ENCODE results near the gene STAT5B. TPM values are rescaled to one million over a fixed set of nuclear protein-coding genes. Genes with fewer than 3 reads are reported as not detected.
"Not testable (repeated sequence)": the region's sequence is repeated elsewhere in the genome, so short reads cannot be mapped to it uniquely, and the experiment has no call there.

STAT5B gene
- polyA plus RNA-seq, 1 donor (not counting 4 experiments of a cell fraction or from before 2014, with no cell fraction given): 16.1 TPM

DNA sequence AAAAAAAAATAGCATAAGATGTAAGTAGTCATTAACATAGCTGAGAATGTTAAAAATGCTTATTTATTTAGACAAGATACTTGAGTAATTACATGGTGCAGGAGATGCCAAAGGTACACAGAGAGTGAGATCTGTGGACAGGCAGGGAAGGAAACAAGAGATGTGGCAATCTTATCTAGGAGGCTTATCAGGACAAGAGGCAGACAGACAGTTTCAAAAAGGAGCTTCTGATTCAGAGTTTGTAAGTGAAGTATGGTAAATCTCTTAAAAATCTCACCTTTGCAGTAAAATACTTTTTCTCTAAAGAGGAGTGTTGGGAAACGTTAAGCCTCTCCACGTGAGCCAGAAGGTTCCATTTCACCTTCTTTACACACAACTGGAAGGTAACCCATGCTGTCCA lies 62.0 kb downstream of the STAT5B start:
- H4K20me1 ChIP-seq (ENCODE audit: control insufficient read depth, extremely low read depth, insufficient read depth, low read length): no peaks in the 10 kb centered on the region
- TF ChIP-seq EZH2 (IDR thresholded peaks at IDR 0.05; ENCODE audit: low read length): no peak
- TF ChIP-seq, protein P1, sequence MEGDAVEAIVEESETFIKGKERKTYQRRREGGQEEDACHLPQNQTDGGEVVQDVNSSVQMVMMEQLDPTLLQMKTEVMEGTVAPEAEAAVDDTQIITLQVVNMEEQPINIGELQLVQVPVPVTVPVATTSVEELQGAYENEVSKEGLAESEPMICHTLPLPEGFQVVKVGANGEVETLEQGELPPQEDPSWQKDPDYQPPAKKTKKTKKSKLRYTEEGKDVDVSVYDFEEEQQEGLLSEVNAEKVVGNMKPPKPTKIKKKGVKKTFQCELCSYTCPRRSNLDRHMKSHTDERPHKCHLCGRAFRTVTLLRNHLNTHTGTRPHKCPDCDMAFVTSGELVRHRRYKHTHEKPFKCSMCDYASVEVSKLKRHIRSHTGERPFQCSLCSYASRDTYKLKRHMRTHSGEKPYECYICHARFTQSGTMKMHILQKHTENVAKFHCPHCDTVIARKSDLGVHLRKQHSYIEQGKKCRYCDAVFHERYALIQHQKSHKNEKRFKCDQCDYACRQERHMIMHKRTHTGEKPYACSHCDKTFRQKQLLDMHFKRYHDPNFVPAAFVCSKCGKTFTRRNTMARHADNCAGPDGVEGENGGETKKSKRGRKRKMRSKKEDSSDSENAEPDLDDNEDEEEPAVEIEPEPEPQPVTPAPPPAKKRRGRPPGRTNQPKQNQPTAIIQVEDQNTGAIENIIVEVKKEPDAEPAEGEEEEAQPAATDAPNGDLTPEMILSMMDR (optimal IDR thresholded peaks at IDR 0.05 in 1 of 3, IDR thresholded peaks at IDR 0.05 in 1 of 3, conservative IDR thresholded peaks at IDR 0.05 in 1 of 3; ENCODE audit: extremely low read depth in 1 of 3, insufficient read depth in 2 of 3, low read length in 3 of 3): no peak
- FAIRE-seq (no peak), DNase-seq (ENCODE audit: low read depth, low spot score) (no peak)
- H3K9me1 ChIP-seq (ENCODE audit: control insufficient read depth, extremely low read depth, insufficient read depth, low read length): no peaks in the 10 kb centered on the region
- dilution Hi-C loops (cut with MboI; ENCODE audit: extremely low pct_ligation_motif_present, low sequenced_read_pairs): no loop called here
- H3K27me3 ChIP-seq (ENCODE audit: control insufficient read depth, extremely low read depth, insufficient read depth, low read length): no peaks in the 10 kb centered on the region
- H3K9ac ChIP-seq (ENCODE audit: control insufficient read depth, extremely low read depth, insufficient read depth, low read length): no peak overlapping the region
- no peaks in the 10 kb centered on the region for H3K9me3 ChIP-seq (ENCODE audit: control insufficient read depth, low read depth, low read length)
- no peak overlapping the region for H3K4me2 ChIP-seq (ENCODE audit: control insufficient read depth, extremely low read depth, insufficient read depth, low read depth, low read length)
- peaks cover 6 to 9% of the 10 kb centered on the region in 2 experiments for H3K36me3 ChIP-seq (ENCODE audit: control insufficient read depth in 2 of 2, extremely low read depth in 1 of 2, insufficient read depth in 2 of 2, low read length in 2 of 2)
- no peaks in the 10 kb centered on the region for H3K79me2 ChIP-seq (ENCODE audit: control insufficient read depth, insufficient read depth, low read length)
- H3K27ac ChIP-seq (ENCODE audit: control insufficient read depth, insufficient read depth, low read length): no peak overlapping the region
- no peak overlapping the region for H3K4me3 ChIP-seq (ENCODE audit: control insufficient read depth in 2 of 3, extremely low read depth in 1 of 3, insufficient read depth in 2 of 3, low read depth in 1 of 3, low read length in 3 of 3)
- H2AFZ ChIP-seq (ENCODE audit: control insufficient read depth, low read length): no peak overlapping the region
- H3K4me1 ChIP-seq (ENCODE audit: control insufficient read depth, extremely low read depth, insufficient read depth, low read length): no peaks in the 10 kb centered on the region

DNA sequence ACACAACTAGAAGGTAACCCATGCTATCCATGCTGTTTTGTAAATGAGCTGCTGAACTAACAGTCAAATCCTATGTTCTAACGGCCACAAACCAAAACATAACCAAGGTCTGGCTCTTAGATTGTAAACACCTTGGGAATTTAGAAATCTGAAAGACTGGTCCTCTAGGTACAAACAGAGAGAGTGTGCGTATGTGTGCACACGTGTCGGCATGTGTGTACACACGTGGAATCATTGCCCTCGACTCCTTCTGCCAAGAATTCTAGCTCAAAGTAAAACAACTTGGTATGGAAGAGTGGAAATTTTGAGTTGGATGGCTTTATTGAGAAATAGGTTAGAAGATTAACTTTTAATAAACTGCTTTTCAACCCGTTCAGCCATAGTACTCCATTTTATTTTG lies 63.8 kb downstream of the STAT5B start:
- no peak for TF ChIP-seq EZH2 (IDR thresholded peaks at IDR 0.05; ENCODE audit: low read length)
- TF ChIP-seq, protein P1 (optimal IDR thresholded peaks at IDR 0.05 in 1 of 3, IDR thresholded peaks at IDR 0.05 in 1 of 3, conservative IDR thresholded peaks at IDR 0.05 in 1 of 3; ENCODE audit: extremely low read depth in 1 of 3, insufficient read depth in 2 of 3, low read length in 3 of 3): no peak
- Histone ChIP-seq H3K9ac (ENCODE audit: control insufficient read depth, extremely low read depth, insufficient read depth, low read length) (no peak overlapping the region), H3K36me3 (ENCODE audit: control insufficient read depth in 2 of 2, extremely low read depth in 1 of 2, insufficient read depth in 2 of 2, low read length in 2 of 2) (peaks cover 6 to 8% of the 10 kb centered on the region in 2 experiments)

DNA sequence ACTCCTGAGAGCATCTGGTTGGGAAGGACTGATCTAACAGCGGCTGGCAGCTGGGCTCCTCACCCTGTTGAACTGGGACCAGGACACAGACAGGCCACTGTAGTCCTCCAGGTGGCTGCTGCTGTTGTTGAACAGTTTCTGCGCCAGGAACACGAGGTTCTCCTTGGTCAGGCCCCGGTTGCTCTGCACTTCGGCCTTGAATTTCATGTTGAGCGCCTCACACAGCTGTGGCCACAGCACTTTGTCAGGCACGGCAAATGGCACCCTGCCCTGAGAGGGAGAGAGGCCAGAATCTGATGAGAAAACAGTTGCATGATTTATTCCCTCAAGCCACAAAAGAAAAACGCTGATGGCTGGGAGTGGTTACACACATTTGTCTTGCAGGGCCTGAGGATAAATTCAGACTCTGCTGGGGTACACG lies 64.3 kb downstream of the STAT5B start:
- H3K4me3 ChIP-seq (ENCODE audit: control insufficient read depth in 2 of 3, extremely low read depth in 1 of 3, insufficient read depth in 2 of 3, low read depth in 1 of 3, low read length in 3 of 3); H3K36me3 ChIP-seq (ENCODE audit: control insufficient read depth in 2 of 2, extremely low read depth in 1 of 2, insufficient read depth in 2 of 2, low read length in 2 of 2); dilution Hi-C loops (cut with MboI; ENCODE audit: extremely low pct_ligation_motif_present, low sequenced_read_pairs); H3K9me3 ChIP-seq (ENCODE audit: control insufficient read depth, low read depth, low read length); H3K9me1 ChIP-seq (ENCODE audit: control insufficient read depth, extremely low read depth, insufficient read depth, low read length); H3K9ac ChIP-seq (ENCODE audit: control insufficient read depth, extremely low read depth, insufficient read depth, low read length); H3K4me1 ChIP-seq (ENCODE audit: control insufficient read depth, extremely low read depth, insufficient read depth, low read length); FAIRE-seq; H3K27ac ChIP-seq (ENCODE audit: control insufficient read depth, insufficient read depth, low read length); H2AFZ ChIP-seq (ENCODE audit: control insufficient read depth, low read length); H3K4me2 ChIP-seq (ENCODE audit: control insufficient read depth, extremely low read depth, insufficient read depth, low read depth, low read length); H4K20me1 ChIP-seq (ENCODE audit: control insufficient read depth, extremely low read depth, insufficient read depth, low read length); DNase-seq (ENCODE audit: low read depth, low spot score); H3K79me2 ChIP-seq (ENCODE audit: control insufficient read depth, insufficient read depth, low read length); H3K27me3 ChIP-seq (ENCODE audit: control insufficient read depth, extremely low read depth, insufficient read depth, low read length): not testable (repeated sequence)

More for the DNA sequence above, 63.8 kb downstream of the STAT5B start:
- no peak for DNase-seq (ENCODE audit: low read depth, low spot score)
- no peaks in the 10 kb centered on the region for H4K20me1 ChIP-seq (ENCODE audit: control insufficient read depth, extremely low read depth, insufficient read depth, low read length)
- no peak overlapping the region for H2AFZ ChIP-seq (ENCODE audit: control insufficient read depth, low read length)
- no peaks in the 10 kb centered on the region for H3K9me3 ChIP-seq (ENCODE audit: control insufficient read depth, low read depth, low read length)
- no peaks in the 10 kb centered on the region for H3K4me1 ChIP-seq (ENCODE audit: control insufficient read depth, extremely low read depth, insufficient read depth, low read length)
- dilution Hi-C loops (cut with MboI; ENCODE audit: extremely low pct_ligation_motif_present, low sequenced_read_pairs): no loop called here
- H3K9me1 ChIP-seq (ENCODE audit: control insufficient read depth, extremely low read depth, insufficient read depth, low read length): no peaks in the 10 kb centered on the region
- H3K4me3 ChIP-seq (ENCODE audit: control insufficient read depth in 2 of 3, extremely low read depth in 1 of 3, insufficient read depth in 2 of 3, low read depth in 1 of 3, low read length in 3 of 3): no peak overlapping the region
- FAIRE-seq: no peak
- no peak overlapping the region for H3K4me2 ChIP-seq (ENCODE audit: control insufficient read depth, extremely low read depth, insufficient read depth, low read depth, low read length)
- H3K27ac ChIP-seq (ENCODE audit: control insufficient read depth, insufficient read depth, low read length): no peak overlapping the region
- H3K79me2 ChIP-seq (ENCODE audit: control insufficient read depth, insufficient read depth, low read length): no peaks in the 10 kb centered on the region
- H3K27me3 ChIP-seq (ENCODE audit: control insufficient read depth, extremely low read depth, insufficient read depth, low read length): no peaks in the 10 kb centered on the region

Data from keratinocyte (primary cell).